GM18517 (cell line): Measurements from ENCODE around the gene CRYAA.

Experiments used
- ATAC-seq: cut with Tn5 transposase; IDR thresholded peaks from one replicate; pipeline ENCODE4 v1.9.1; 2021; ENCODE audit warnings: mild to moderate bottlenecking, moderate library complexity; ENCODE audit not compliant: unreplicated experiment

CRYAA gene

GRCh38 chr21:43198376-43198775, 29.6 kb downstream of the CRYAA start:
- no peak for ATAC-seq

- ATAC-seq = no peak
Measured at GRCh38 chr21:43201491-43201890, 32.7 kb downstream of the CRYAA start.

GRCh38 chr21:43203591-43203990, 34.8 kb downstream of the CRYAA start:
- no peak for ATAC-seq

DNA sequence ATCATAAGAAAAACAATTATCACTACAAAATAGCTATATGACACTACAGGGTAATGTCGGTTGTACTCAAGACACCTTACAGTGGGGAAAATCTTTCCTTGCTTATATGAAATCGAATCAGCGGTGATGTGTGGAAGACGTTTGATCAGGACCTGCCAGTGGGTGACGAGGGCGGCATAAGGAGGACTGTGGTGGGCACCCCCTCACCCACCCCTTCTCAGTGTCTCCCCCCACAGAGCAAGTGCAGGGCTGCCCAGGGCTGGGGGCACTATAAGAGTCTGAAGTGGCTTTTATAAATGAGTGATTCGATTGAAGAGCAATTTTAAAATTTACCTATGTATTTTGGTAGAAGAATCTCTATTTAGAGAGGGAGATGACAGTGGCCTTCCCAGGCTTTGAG, 35.8 kb downstream of the CRYAA start:
- ATAC-seq = no peak

GRCh38 chr21:43206231-43207042, 37.6 kb downstream of the CRYAA start:
- ATAC-seq = no peak

- ATAC-seq = no peak
Measured at GRCh38 chr21:43207043-43207315, 38.2 kb downstream of the CRYAA start.

GRCh38 chr21:43207868-43208267, 39.1 kb downstream of the CRYAA start:
- no peak for ATAC-seq

DNA sequence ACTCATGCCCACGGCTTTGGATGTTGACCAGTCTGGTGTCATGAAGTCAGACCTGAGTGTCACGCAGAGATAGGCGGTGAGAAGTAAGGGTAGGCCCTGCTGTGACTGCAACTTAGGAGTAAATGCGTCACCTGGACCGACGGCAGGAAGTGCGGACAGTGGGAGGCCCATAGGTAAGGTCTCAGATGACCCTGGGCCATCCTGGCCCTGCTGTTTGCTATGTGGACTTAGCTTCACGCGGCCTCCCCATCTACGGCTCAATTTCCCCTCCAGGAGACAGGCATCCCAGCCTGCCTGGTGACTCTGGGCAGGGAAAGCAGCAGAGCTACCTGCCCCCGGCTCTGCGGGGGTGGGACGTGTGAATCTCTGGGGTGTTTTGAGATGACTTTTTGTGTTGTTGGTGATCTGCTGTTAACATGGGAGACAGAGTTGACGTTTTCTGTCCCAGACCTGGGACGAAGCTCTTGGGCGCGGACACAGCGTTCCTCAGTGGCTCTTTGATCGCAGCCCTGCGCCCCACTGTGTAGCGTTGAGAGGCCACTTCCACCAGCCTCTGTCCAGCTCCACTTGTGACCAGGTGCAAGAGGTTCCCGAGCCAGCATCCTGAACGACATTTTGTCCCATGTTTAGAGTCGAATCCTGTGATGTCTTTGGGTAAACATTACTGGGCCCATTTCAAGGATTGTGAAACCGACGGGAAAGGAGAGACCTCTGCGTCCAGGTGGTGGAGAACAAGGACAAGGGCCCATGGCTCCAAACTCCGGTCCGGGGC, 39.9 kb downstream of the CRYAA start:
- no peak for ATAC-seq

DNA sequence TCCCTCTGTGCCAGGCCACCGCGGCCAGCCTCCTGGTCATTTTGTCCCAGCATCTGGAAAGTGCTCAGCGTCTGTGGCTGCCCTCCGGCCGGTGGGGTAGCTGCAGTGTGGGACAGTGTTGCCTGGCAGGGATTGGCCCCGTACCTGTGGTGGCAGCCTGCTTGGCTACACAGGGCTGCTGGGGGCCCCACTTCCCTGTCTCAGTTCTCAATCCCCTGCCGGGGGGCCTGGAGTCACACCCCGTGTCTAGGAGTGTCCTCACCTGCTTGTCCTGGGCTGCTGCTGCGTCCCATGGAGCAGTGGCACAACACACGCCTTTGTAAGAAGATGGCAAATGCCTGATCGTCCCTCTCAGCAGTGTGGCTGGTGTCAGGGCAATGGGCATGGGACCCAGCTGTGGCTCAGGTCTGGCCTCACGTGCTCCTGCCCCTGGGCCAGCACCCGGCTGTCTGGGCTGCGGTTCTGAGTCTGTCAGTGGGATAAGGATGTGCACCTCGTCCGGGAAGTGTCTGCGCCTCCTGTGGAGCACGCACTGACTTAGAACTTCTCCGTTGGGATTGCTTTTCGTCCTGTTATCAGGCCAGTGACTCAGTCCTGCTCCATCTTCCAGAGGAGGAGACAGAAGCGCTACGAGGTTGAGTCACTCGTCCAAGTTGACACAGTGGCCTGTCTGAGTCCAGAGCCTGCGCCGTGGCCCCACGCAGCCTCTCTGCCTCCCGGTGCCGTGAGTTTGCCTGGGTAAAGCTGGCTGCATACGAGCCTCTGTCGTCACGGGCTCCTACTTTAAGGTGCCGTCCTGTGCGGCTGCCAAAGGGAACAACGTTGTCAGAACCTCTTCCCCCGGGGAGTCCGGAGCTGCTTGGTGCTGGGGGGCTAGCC, 41.0 kb downstream of the CRYAA start:
- ATAC-seq = no peak

DNA sequence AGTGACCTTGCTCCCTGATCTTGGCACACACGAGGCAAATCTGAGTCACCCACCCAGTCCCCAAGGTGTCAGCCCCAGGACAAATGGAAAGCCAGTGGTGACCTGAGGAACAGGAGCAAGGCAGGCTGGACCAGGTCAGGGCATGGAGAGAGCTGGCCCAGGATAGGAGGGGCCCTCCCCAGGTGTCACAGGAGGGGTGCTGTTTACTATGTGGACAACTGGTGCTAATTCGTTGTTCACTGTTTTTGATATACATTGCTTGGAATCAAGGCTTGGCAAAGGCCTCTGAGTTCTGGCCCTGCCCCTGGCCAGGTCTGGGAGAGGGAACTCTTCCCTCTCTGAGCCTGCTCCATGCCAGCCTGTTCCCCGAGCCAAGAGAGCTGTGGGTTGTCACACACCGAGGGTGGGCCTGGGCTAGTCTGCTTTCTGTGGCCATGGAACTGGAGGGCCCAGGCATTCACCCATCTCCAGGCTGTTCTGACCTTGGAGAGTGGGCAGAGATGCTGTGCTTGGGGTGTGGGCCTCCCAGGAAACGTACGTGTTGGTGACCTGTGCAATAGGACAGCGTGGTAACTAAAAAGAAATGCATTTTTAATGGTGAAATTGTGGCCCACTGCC, 41.8 kb downstream of the CRYAA start:
- no peak for ATAC-seq

- no peak for ATAC-seq
Measured at GRCh38 chr21:43211072-43211759, 42.4 kb downstream of the CRYAA start.

- no peak for ATAC-seq
Measured at GRCh38 chr21:43211760-43212115, 42.9 kb downstream of the CRYAA start.
